SU-DHL-6 (cell line): ENCODE data around the gene NT5DC3.

ENCODE experiments used
- H2AFZ ChIP-seq: fragments of 200-600 bp; sonication (generic); 2 replicates; pipeline ENCODE4 v1.6.1; 2014; ENCODE audit warnings: low read depth, mild to moderate bottlenecking, moderate library complexity, mixed read lengths, antibody characterized with exemption, low read length; ENCODE audit not compliant: severe bottlenecking
- H3F3A ChIP-seq: fragments of 200-600 bp; shearing (Covaris generic); 2 replicates; pipeline ENCODE4 v1.6.0; 2016; ENCODE audit warnings: antibody characterized with exemption, mild to moderate bottlenecking; ENCODE audit not compliant: insufficient read depth
- H3K27ac ChIP-seq: fragments of 200-600 bp; sonication (generic); 2 replicates; pipeline ENCODE4 v1.5.1; 2016; ENCODE audit warnings: low read depth, mild to moderate bottlenecking, low read length, moderate library complexity, mixed read lengths
- H3K27me3 ChIP-seq: fragments of 200-600 bp; sonication (generic), shearing (Covaris generic); 2 replicates; pipeline ENCODE4 v1.6.0; 2014; ENCODE audit warnings: mild to moderate bottlenecking, low read length
- H3K36me3 ChIP-seq: fragments of 200-600 bp; sonication (generic); 2 replicates; pipeline ENCODE4 v1.6.1; 2014; ENCODE audit warnings: mild to moderate bottlenecking, low read length, mixed read lengths
- H3K4me2 ChIP-seq: fragments of 300-600, 200-600 bp; shearing (Covaris generic), sonication (generic); 2 replicates; pipeline ENCODE4 v1.6.0; 2014; ENCODE audit warnings: low read length, low read depth, mild to moderate bottlenecking; ENCODE audit not compliant: poor library complexity, severe bottlenecking
- H3K4me3 ChIP-seq: fragments of 200-600 bp; sonication (generic); 2 replicates; pipeline ENCODE4 v1.5.1; 2014; ENCODE audit warnings: antibody characterized with exemption, low read length, mild to moderate bottlenecking, mixed read lengths; ENCODE audit not compliant: insufficient read depth, poor library complexity, severe bottlenecking
- H3K79me2 ChIP-seq: fragments of 200-600 bp; sonication (generic); 2 replicates; pipeline ENCODE4 v1.6.1; 2014; ENCODE audit warnings: mild to moderate bottlenecking, low read length, moderate library complexity; ENCODE audit not compliant: insufficient read depth
- H3K9ac ChIP-seq: fragments of 200-600 bp; sonication (generic); 2 replicates; pipeline ENCODE4 v1.7.0; 2014; ENCODE audit warnings: mild to moderate bottlenecking, low read length
- H3K9me2 ChIP-seq: fragments of 200-600 bp; sonication (generic); replicated peaks from 2 replicates; pipeline ENCODE4 v1.6.1; 2014; ENCODE audit warnings: low read length; ENCODE audit not compliant: insufficient read depth
- H3K9me3 ChIP-seq: fragments of 200-600 bp; sonication (generic); 2 replicates; pipeline ENCODE4 v1.6.1; 2014; ENCODE audit warnings: low read length, mixed read lengths; ENCODE audit not compliant: insufficient read depth
- H4K20me1 ChIP-seq: fragments of 200-600 bp; sonication (generic); 2 replicates; pipeline ENCODE4 v1.6.1; 2014; ENCODE audit warnings: low read depth, mild to moderate bottlenecking, antibody characterized with exemption, low read length, moderate library complexity, mixed read lengths
- CTCF ChIP-seq: fragments of 200-600 bp; sonication (generic); IDR thresholded peaks from one replicate; pipeline ENCODE4 v1.5.1; 2017; ENCODE audit warnings: antibody characterized with exemption, mild to moderate bottlenecking, low read length, moderate library complexity; ENCODE audit not compliant: insufficient read depth, poor library complexity, severe bottlenecking
- EZH2phosphoT487 ChIP-seq: fragments of 200-600 bp; sonication (generic), shearing (Covaris generic); conservative IDR thresholded peaks from 2 replicates; pipeline ENCODE4 v1.6.1; 2018; ENCODE audit warnings: mild to moderate bottlenecking, antibody characterized with exemption, low read length, moderate library complexity, mixed read lengths

The NT5DC3 gene

GRCh38 chr12:103751171-103751570, 89.9 kb downstream of the NT5DC3 start:
- H3K4me3 ChIP-seq = no peak overlapping the region
- no peaks in the 10 kb centered on the region for H3K9me3 ChIP-seq
- no peaks in the 10 kb centered on the region for H4K20me1 ChIP-seq

GRCh38 chr12:103748875-103749274, 92.2 kb downstream of the NT5DC3 start:
- no peaks in the 10 kb centered on the region for H4K20me1 ChIP-seq
- no peaks in the 10 kb centered on the region for H3K9me2 ChIP-seq
- H3K9me3 ChIP-seq = no peaks in the 10 kb centered on the region
- no peak overlapping the region for H3K9ac ChIP-seq
- H3K4me2 ChIP-seq = no peak overlapping the region
- H3K79me2 ChIP-seq = no peaks in the 10 kb centered on the region
- no peaks in the 10 kb centered on the region for H3F3A ChIP-seq
- no peaks in the 10 kb centered on the region for H3K27me3 ChIP-seq
- H3K4me3 ChIP-seq = no peak overlapping the region
- TF ChIP-seq CTCF = no peak
- no peak for TF ChIP-seq EZH2phosphoT487
- H3K27ac ChIP-seq = no peak overlapping the region
- H2AFZ ChIP-seq = no peak overlapping the region
- H3K36me3 ChIP-seq = no peaks in the 10 kb centered on the region

More at GRCh38 chr12:103751171-103751570, 89.9 kb downstream of the NT5DC3 start:
- no peak overlapping the region for H3K27ac ChIP-seq
- TF ChIP-seq EZH2phosphoT487 (no peak), CTCF (no peak)
- H3K36me3 ChIP-seq = no peaks in the 10 kb centered on the region
- H3F3A ChIP-seq = no peaks in the 10 kb centered on the region
- no peaks in the 10 kb centered on the region for H3K27me3 ChIP-seq
- no peak overlapping the region for H2AFZ ChIP-seq
- H3K9me2 ChIP-seq = no peaks in the 10 kb centered on the region
- no peaks in the 10 kb centered on the region for H3K79me2 ChIP-seq
- H3K4me2 ChIP-seq = no peak overlapping the region
- H3K9ac ChIP-seq = no peak overlapping the region

- Histone ChIP-seq H3K9me2 (no peaks in the 10 kb centered on the region), H3K9me3 (no peaks in the 10 kb centered on the region), H3K79me2 (no peaks in the 10 kb centered on the region), H3K27me3 (no peaks in the 10 kb centered on the region), H3K4me2 (no peak overlapping the region), H4K20me1 (no peaks in the 10 kb centered on the region), H3K27ac (no peak overlapping the region), H3K4me3 (no peak overlapping the region), H3K9ac (no peak overlapping the region), H3F3A (no peaks in the 10 kb centered on the region), H2AFZ (no peak overlapping the region), H3K36me3 (no peaks in the 10 kb centered on the region)
- no peak for TF ChIP-seq CTCF
- TF ChIP-seq EZH2phosphoT487 = no peak
Observed at GRCh38 chr12:103748002-103748401, 93.0 kb downstream of the NT5DC3 start.
